HepG2 (cell line): ENCODE results near the gene OS9. TPM values are rescaled to one million over a fixed set of nuclear protein-coding genes. Genes with fewer than 3 reads are reported as not detected.

ENCODE experiments used
- AHR ChIP-seq: IDR thresholded peaks from 2 replicates; pipeline ENCODE4 v1.6.1; 2018; ENCODE audit warnings: missing genetic modification reagents, missing compliant biosample characterization
- ATF1 ChIP-seq: IDR thresholded peaks from 2 replicates; pipeline ENCODE4 v1.6.1; 2016; ENCODE audit warnings: mild to moderate bottlenecking, control low read depth
- BORCS8-MEF2B ChIP-seq: sonication (generic); formaldehyde crosslinking; IDR thresholded peaks from 2 replicates; pipeline ENCODE4 v1.8.0; 2022; ENCODE audit warnings: mild to moderate bottlenecking, missing genetic modification reagents
- CBX1 ChIP-seq: IDR thresholded peaks from one replicate; pipeline ENCODE4 v1.6.1; 2016; ENCODE audit warnings: antibody characterized with exemption, low read depth
- DDIT3 ChIP-seq: sonication (generic); formaldehyde crosslinking; IDR thresholded peaks from 2 replicates; pipeline ENCODE4 v1.4.0; 2020; ENCODE audit warnings: mild to moderate bottlenecking, missing genetic modification reagents
- EEA1 ChIP-seq: sonication (generic); formaldehyde crosslinking; IDR thresholded peaks from 2 replicates; pipeline ENCODE4 v1.5.1; 2020; ENCODE audit warnings: mild to moderate bottlenecking, missing genetic modification reagents, borderline replicate concordance
- ETV6 ChIP-seq: sonication (generic); formaldehyde crosslinking; conservative IDR thresholded peaks from 2 replicates; pipeline ENCODE4 v1.4.0; 2020; ENCODE audit warnings: missing genetic modification reagents
- FOXO1 ChIP-seq: sonication (generic); formaldehyde crosslinking; IDR thresholded peaks from 2 replicates; pipeline ENCODE4 v1.4.0; 2020; ENCODE audit warnings: missing genetic modification reagents
- GATA4 ChIP-seq: sonication (generic); IDR thresholded peaks from 2 replicates; pipeline ENCODE4 v1.6.1; 2016; ENCODE audit warnings: antibody characterized with exemption, low read depth, borderline replicate concordance
- IKZF4 ChIP-seq: sonication (generic); formaldehyde crosslinking; IDR thresholded peaks from 2 replicates; pipeline ENCODE4 v1.5.1; 2020; ENCODE audit warnings: borderline replicate concordance, mild to moderate bottlenecking, low read depth, missing genetic modification reagents; ENCODE audit errors: not compliant biosample characterization
- KDM5B ChIP-seq: sonication (generic); formaldehyde crosslinking; IDR thresholded peaks from 2 replicates; pipeline ENCODE4 v1.4.0; 2020; ENCODE audit warnings: missing genetic modification reagents, mild to moderate bottlenecking, borderline replicate concordance
- MED8 ChIP-seq: sonication (generic); formaldehyde crosslinking; IDR thresholded peaks from 2 replicates; pipeline ENCODE4 v1.8.1; 2023; ENCODE audit warnings: mild to moderate bottlenecking, missing genetic modification reagents; ENCODE audit not compliant: insufficient replicate concordance
- NCOA2 ChIP-seq: sonication (generic); formaldehyde crosslinking; IDR thresholded peaks from 2 replicates; pipeline ENCODE4 v1.8.0; 2022; ENCODE audit warnings: inconsistent platforms
- NONO ChIP-seq, 2 experiments: fragments of 450-650 bp in 1 of 2; sonication (generic) in 1 of 2; formaldehyde crosslinking in 1 of 2; IDR thresholded peaks in 1 of 2; conservative IDR thresholded peaks in 1 of 2; 2 replicates each; pipeline versions ENCODE4 v1.6.1 to v1.8.0; 2017 to 2022; ENCODE audit warnings: mild to moderate bottlenecking in 1 of 2, missing genetic modification reagents in 1 of 2, moderate library complexity in 1 of 2
- SMAD1 ChIP-seq: sonication (generic); formaldehyde crosslinking; IDR thresholded peaks from 2 replicates; pipeline ENCODE4 v1.4.0; 2020; ENCODE audit warnings: missing genetic modification reagents, low read depth, mild to moderate bottlenecking, borderline replicate concordance
- STAT5B ChIP-seq: sonication (generic); formaldehyde crosslinking; IDR thresholded peaks from 2 replicates; pipeline ENCODE4 v1.4.0; 2020; ENCODE audit warnings: missing genetic modification reagents
- TEF ChIP-seq: sonication (generic); formaldehyde crosslinking; IDR thresholded peaks from 2 replicates; pipeline ENCODE4 v1.5.0; 2020; ENCODE audit warnings: missing genetic modification reagents
- ZBTB44 ChIP-seq: sonication (generic); formaldehyde crosslinking; IDR thresholded peaks from 2 replicates; pipeline ENCODE4 v1.4.0; 2020; ENCODE audit warnings: missing genetic modification reagents
- ZFP36L1 ChIP-seq: sonication (generic); formaldehyde crosslinking; IDR thresholded peaks from 2 replicates; pipeline ENCODE4 v1.8.0; 2022; ENCODE audit warnings: mild to moderate bottlenecking, missing genetic modification reagents, moderate library complexity
- ZKSCAN1 ChIP-seq: fragments of 150-350 bp; IDR thresholded peaks from 2 replicates; pipeline ENCODE4 v1.6.1; 2014; ENCODE audit warnings: low read length
- ZNF317 ChIP-seq: sonication (generic); formaldehyde crosslinking; IDR thresholded peaks from 2 replicates; pipeline ENCODE4 v1.5.0; 2020; ENCODE audit warnings: mild to moderate bottlenecking, missing genetic modification reagents
- ZNF484 ChIP-seq: sonication (generic); formaldehyde crosslinking; IDR thresholded peaks from 2 replicates; pipeline ENCODE4 v1.5.1; 2020; ENCODE audit warnings: mild to moderate bottlenecking, low read depth, missing genetic modification reagents, borderline replicate concordance
- ZNF747 ChIP-seq: sonication (generic); formaldehyde crosslinking; IDR thresholded peaks from 2 replicates; pipeline ENCODE4 v1.8.1; 2023; ENCODE audit warnings: missing genetic modification reagents, mild to moderate bottlenecking, borderline replicate concordance
- polyA plus RNA-seq, 8 experiments: library from polyadenylated mRNA; depleted of rRNA in 3 of 8; stranded (reverse) in 7 of 8; unstranded in 1 of 8; fragments of >200 nt; fragmentation: Illumina TruSeq in 4 of 8; extraction: Trizol in 4 of 8; gene quantifications; 2 replicates each; pipeline versions ENCODE4 v1.2.1 to v1.2.3, GENCODE V29; 2011 to 2016; ENCODE audit warnings: low read depth in 4 of 8, missing spikeins in 1 of 8, mixed read lengths in 1 of 8; ENCODE audit not compliant: insufficient read depth in 1 of 8
- total RNA-seq, 5 experiments: library from RNA; depleted of rRNA; stranded (reverse); fragments of >200 nt; fragmentation: Illumina TruSeq; extraction: Trizol; gene quantifications; 2 replicates each; pipeline ENCODE4 v1.2.3, GENCODE V29; 2016; ENCODE audit warnings: low read depth in 1 of 5
- TF ChIP-seq, protein P1 (sequence below): sonication (generic); formaldehyde crosslinking; IDR thresholded peaks from 2 replicates; pipeline ENCODE4 v1.4.0; 2020; ENCODE audit warnings: low read depth, missing genetic modification reagents

Gene OS9
- total and polyA plus RNA-seq, 2 of the 13 experiments (the other 11 are each of a cell fraction or from before 2014, with no cell fraction given): 156 to 206 TPM

- TF ChIP-seq ZBTB44 (CRISPR knock-in tag) (no peak), DDIT3 (no peak), TEF (CRISPR knock-in tag) (no peak), CBX1 (no peak), ZKSCAN1 (no peak), STAT5B (CRISPR knock-in tag) (no peak), AHR (CRISPR knock-in tag) (no peak), NCOA2 (CRISPR knock-in tag) (0 out of 2 replicates have a peak, but pooled peaks have one; percentile 16), ETV6 (CRISPR knock-in tag) (no peak), ZFP36L1 (CRISPR knock-in tag) (no peak), ATF1 (CRISPR knock-in tag) (peak; percentile 96), EEA1 (no peak), FOXO1 (CRISPR knock-in tag) (peak; percentile 14; the same call in 1 of the 2 replicates), ZNF317 (CRISPR knock-in tag) (no peak), NONO (IDR thresholded peaks at IDR 0.05) (no peak), NONO (CRISPR knock-in tag; conservative IDR thresholded peaks at IDR 0.05) (peak; percentile 11; the same call in 1 of the 2 replicates), GATA4 (peak; percentile 56; the same call in 1 of the 2 replicates), BORCS8-MEF2B (CRISPR knock-in tag) (no peak; the same call in 1 of the 2 replicates), SMAD1 (no peak; the same call in 1 of the 2 replicates), MED8 (CRISPR knock-in tag) (no peak), ZNF484 (CRISPR knock-in tag) (no peak), KDM5B (CRISPR knock-in tag) (no peak), ZNF747 (CRISPR knock-in tag) (peak; percentile 78; the same call in 1 of the 2 replicates), IKZF4 (CRISPR knock-in tag) (no peak)
- TF ChIP-seq, protein P1, sequence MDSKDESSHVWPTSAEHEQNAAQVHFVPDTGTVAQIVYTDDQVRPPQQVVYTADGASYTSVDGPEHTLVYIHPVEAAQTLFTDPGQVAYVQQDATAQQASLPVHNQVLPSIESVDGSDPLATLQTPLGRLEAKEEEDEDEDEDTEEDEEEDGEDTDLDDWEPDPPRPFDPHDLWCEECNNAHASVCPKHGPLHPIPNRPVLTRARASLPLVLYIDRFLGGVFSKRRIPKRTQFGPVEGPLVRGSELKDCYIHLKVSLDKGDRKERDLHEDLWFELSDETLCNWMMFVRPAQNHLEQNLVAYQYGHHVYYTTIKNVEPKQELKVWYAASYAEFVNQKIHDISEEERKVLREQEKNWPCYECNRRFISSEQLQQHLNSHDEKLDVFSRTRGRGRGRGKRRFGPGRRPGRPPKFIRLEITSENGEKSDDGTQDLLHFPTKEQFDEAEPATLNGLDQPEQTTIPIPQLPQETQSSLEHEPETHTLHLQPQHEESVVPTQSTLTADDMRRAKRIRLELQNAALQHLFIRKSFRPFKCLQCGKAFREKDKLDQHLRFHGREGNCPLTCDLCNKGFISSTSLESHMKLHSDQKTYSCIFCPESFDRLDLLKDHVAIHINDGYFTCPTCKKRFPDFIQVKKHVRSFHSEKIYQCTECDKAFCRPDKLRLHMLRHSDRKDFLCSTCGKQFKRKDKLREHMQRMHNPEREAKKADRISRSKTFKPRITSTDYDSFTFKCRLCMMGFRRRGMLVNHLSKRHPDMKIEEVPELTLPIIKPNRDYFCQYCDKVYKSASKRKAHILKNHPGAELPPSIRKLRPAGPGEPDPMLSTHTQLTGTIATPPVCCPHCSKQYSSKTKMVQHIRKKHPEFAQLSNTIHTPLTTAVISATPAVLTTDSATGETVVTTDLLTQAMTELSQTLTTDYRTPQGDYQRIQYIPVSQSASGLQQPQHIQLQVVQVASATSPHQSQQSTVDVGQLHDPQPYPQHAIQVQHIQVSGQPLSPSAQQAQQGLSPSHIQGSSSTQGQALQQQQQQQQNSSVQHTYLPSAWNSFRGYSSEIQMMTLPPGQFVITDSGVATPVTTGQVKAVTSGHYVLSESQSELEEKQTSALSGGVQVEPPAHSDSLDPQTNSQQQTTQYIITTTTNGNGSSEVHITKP: no peak; the same call in 1 of the 2 replicates
Observed at GRCh38 chr12:57693659-57694458, at the start of gene OS9 (continued).
